CD4-positive, alpha-beta T cell treated with Interleukin-15 for 4 hours (primary cell): ENCODE data around the gene RGS6.
A peak's percentile ranks its signal among the peaks of the same experiment; 100 is the strongest.

Experiments used
- DNase-seq: peaks from one replicate; pipeline ENCODE4 v3.0.0-alpha.2; 2020; ENCODE audit warnings: low spot score

The RGS6 gene

GRCh38 chr14:72589652-72590051 lies 657.4 kb downstream of the RGS6 start:
- DNase-seq = no peak

GRCh38 chr14:72590577-72590976 lies 658.3 kb downstream of the RGS6 start:
- DNase-seq = peak; percentile 21

- no peak for DNase-seq
Observed at GRCh38 chr14:72591391-72591790, 659.2 kb downstream of the RGS6 start.

- DNase-seq = peak; percentile 52
Observed at GRCh38 chr14:72594099-72594901, 662.1 kb downstream of the RGS6 start.

GRCh38 chr14:72595152-72595862 lies 663.1 kb downstream of the RGS6 start:
- no peak for DNase-seq

- no peak for DNase-seq
Observed at GRCh38 chr14:72597252-72598233, 665.3 kb downstream of the RGS6 start.

GRCh38 chr14:72598306-72598705 lies 666.1 kb downstream of the RGS6 start:
- no peak for DNase-seq

- no peak for DNase-seq
Observed at GRCh38 chr14:72599579-72600470, 667.6 kb downstream of the RGS6 start.

GRCh38 chr14:72600551-72601330 lies 668.5 kb downstream of the RGS6 start:
- DNase-seq = no peak

GRCh38 chr14:72603639-72604038 lies 671.4 kb downstream of the RGS6 start:
- no peak for DNase-seq

- no peak for DNase-seq
Observed at GRCh38 chr14:72604133-72604532, 671.9 kb downstream of the RGS6 start.

- DNase-seq = no peak
Observed at GRCh38 chr14:72605096-72605920, 673.1 kb downstream of the RGS6 start.

- DNase-seq = no peak
Observed at GRCh38 chr14:72605921-72606220, 673.6 kb downstream of the RGS6 start.

GRCh38 chr14:72606879-72607278 lies 674.6 kb downstream of the RGS6 start:
- DNase-seq = no peak

- DNase-seq = no peak
Observed at GRCh38 chr14:72607386-72608130, 675.3 kb downstream of the RGS6 start.

- no peak for DNase-seq
Observed at GRCh38 chr14:72608391-72609204, 676.4 kb downstream of the RGS6 start.

- no peak for DNase-seq
Observed at GRCh38 chr14:72609205-72609916, 677.1 kb downstream of the RGS6 start.
